Neural progenitor cell (in vitro differentiated cells): ENCODE results near the gene NR1H2. TPM values are rescaled to one million over a fixed set of nuclear protein-coding genes. Genes with fewer than 3 reads are reported as not detected.

Experiments used
- DNase-seq: peaks from one replicate; pipeline ENCODE4 v3.0.0-alpha.2; 2016; ENCODE audit warnings: low spot score
- H2AFZ ChIP-seq: fragments of 200-600 bp; sonication (generic); replicated peaks from 2 replicates; pipeline ENCODE4 v1.6.1; 2016; ENCODE audit warnings: antibody characterized with exemption
- H3F3A ChIP-seq: fragments of 200-600 bp; sonication (generic); 2 replicates; pipeline ENCODE4 v1.6.1; 2016; ENCODE audit warnings: antibody characterized with exemption, low read depth
- H3K27ac ChIP-seq: fragments of 200-600 bp; sonication (generic); 2 replicates; pipeline ENCODE4 v1.5.1; 2016; ENCODE audit warnings: mild to moderate bottlenecking
- H3K27me3 ChIP-seq: fragments of 200-600 bp; sonication (generic); 2 replicates; pipeline ENCODE4 v1.6.1; 2016; ENCODE audit warnings: mild to moderate bottlenecking, moderate library complexity
- H3K36me3 ChIP-seq: fragments of 200-600 bp; sonication (generic); 2 replicates; pipeline ENCODE4 v1.5.1; 2016
- H3K4me1 ChIP-seq: fragments of 200-600 bp; sonication (generic); 2 replicates; pipeline ENCODE4 v1.6.1; 2016; ENCODE audit warnings: mixed run types
- H3K4me2 ChIP-seq: fragments of 200-600 bp; sonication (generic); 2 replicates; pipeline ENCODE4 v1.6.1; 2016
- H3K4me3 ChIP-seq: fragments of 200-600 bp; sonication (generic); 2 replicates; pipeline ENCODE4 v1.5.1; 2016
- H3K79me2 ChIP-seq: fragments of 200-600 bp; sonication (generic); 2 replicates; pipeline ENCODE4 v1.6.1; 2016; ENCODE audit warnings: low read depth
- H3K9ac ChIP-seq: fragments of 200-600 bp; sonication (generic); 2 replicates; pipeline ENCODE4 v1.6.1; 2016
- H3K9me3 ChIP-seq: fragments of 200-600 bp; sonication (generic); 2 replicates; pipeline ENCODE4 v1.5.1; 2016; ENCODE audit warnings: low read depth
- H4K20me1 ChIP-seq: fragments of 200-600 bp; sonication (generic); 2 replicates; pipeline ENCODE4 v1.6.1; 2016; ENCODE audit warnings: low read depth
- H3K27ac Mint-ChIP-seq: 3 replicates; pipeline ENCODE4 v1.8.0; 2021; ENCODE audit warnings: mixed read lengths
- H3K27me3 Mint-ChIP-seq: 2 replicates; pipeline ENCODE4 v1.8.0; 2022; ENCODE audit warnings: low read depth, mild to moderate bottlenecking, inconsistent platforms, moderate library complexity, mixed read lengths; ENCODE audit not compliant: insufficient read depth
- H3K36me3 Mint-ChIP-seq: 3 replicates; pipeline ENCODE4 v1.8.0; 2021; ENCODE audit warnings: mixed read lengths
- H3K4me1 Mint-ChIP-seq: 3 replicates; pipeline ENCODE4 v1.8.0; 2021; ENCODE audit warnings: mixed read lengths
- H3K4me3 Mint-ChIP-seq: 3 replicates; pipeline ENCODE4 v1.8.0; 2021; ENCODE audit warnings: mild to moderate bottlenecking, moderate library complexity, mixed read lengths
- H3K9me3 Mint-ChIP-seq: 3 replicates; pipeline ENCODE4 v1.8.0; 2020; ENCODE audit warnings: mixed read lengths
- EZH2 ChIP-seq: fragments of 200-600 bp; sonication (generic); IDR thresholded peaks from 2 replicates; pipeline ENCODE4 v1.6.1; 2017; ENCODE audit warnings: antibody characterized with exemption, mild to moderate bottlenecking, moderate library complexity
- EZH2phosphoT487 ChIP-seq: fragments of 200-600 bp; sonication (generic); IDR thresholded peaks from 2 replicates; pipeline ENCODE4 v1.6.1; 2017; ENCODE audit warnings: antibody characterized with exemption
- total RNA-seq: library from RNA; depleted of rRNA; stranded (reverse); fragments of >200 nt; gene quantifications from 2 replicates; pipeline ENCODE4 v1.2.3, GENCODE V29; 2015; ENCODE audit warnings: low replicate concordance
- TF ChIP-seq, protein P1 (sequence below): fragments of 200-600 bp; sonication (generic); IDR thresholded peaks from 2 replicates; pipeline ENCODE4 v1.5.1; 2017; ENCODE audit warnings: antibody characterized with exemption, mild to moderate bottlenecking

NR1H2 gene
- total RNA-seq, 1 donor from 2014 or later = 25.4 TPM

DNA sequence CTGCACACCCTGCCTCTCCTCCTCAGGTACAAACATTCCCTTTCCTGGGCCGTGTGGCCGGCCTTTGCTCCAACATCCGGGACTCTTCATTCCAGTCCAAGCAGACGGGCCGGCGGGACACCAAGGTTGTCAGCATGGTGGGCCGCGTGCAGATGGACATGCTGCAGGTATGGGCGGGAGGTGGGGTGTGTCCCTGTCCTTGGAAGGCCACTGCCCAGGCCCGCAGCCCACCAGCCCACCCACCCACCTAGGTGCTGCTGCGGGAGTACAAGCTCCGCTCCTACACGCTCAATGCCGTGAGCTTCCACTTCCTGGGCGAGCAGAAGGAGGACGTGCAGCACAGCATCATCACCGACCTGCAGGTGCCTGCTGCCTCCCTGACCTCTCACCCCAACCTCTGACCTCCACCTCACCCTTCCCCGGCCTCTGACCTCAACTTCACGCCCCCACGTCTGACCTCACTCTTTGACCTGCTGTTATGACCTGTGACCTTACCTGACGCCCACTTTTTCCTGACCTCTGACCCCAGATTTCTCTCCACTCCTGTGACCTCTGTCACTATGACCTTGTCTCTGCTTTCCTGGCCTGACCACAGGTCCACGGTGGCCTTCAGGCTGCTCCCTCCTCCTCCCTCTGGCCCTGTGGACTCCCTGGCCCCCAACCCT lies 30.0 kb downstream of the NR1H2 start:
- no peaks in the 10 kb centered on the region for H3K36me3 ChIP-seq
- H3K9me3 ChIP-seq = no peaks in the 10 kb centered on the region
- peaks cover 2% of the 10 kb centered on the region for H3K27me3 Mint-ChIP-seq
- H3F3A ChIP-seq = no peaks in the 10 kb centered on the region
- no peak overlapping the region for H3K4me3 ChIP-seq
- no peaks in the 10 kb centered on the region for H4K20me1 ChIP-seq
- H3K27ac Mint-ChIP-seq = peak overlapping the region; percentile 21
- no peak overlapping the region for H3K9ac ChIP-seq
- H2AFZ ChIP-seq = no peak overlapping the region
- H3K4me2 ChIP-seq = no peak overlapping the region
- H3K27ac ChIP-seq = no peak overlapping the region
- no peaks in the 10 kb centered on the region for H3K27me3 ChIP-seq
- no peak overlapping the region for H3K4me3 Mint-ChIP-seq
- H3K79me2 ChIP-seq = no peaks in the 10 kb centered on the region
- no peak for DNase-seq
- H3K4me1 ChIP-seq = no peaks in the 10 kb centered on the region
- H3K9me3 Mint-ChIP-seq = no peaks in the 10 kb centered on the region
- peaks cover 13% of the 10 kb centered on the region for H3K36me3 Mint-ChIP-seq
- TF ChIP-seq EZH2 (no peak), EZH2phosphoT487 (no peak)
- TF ChIP-seq, protein P1, sequence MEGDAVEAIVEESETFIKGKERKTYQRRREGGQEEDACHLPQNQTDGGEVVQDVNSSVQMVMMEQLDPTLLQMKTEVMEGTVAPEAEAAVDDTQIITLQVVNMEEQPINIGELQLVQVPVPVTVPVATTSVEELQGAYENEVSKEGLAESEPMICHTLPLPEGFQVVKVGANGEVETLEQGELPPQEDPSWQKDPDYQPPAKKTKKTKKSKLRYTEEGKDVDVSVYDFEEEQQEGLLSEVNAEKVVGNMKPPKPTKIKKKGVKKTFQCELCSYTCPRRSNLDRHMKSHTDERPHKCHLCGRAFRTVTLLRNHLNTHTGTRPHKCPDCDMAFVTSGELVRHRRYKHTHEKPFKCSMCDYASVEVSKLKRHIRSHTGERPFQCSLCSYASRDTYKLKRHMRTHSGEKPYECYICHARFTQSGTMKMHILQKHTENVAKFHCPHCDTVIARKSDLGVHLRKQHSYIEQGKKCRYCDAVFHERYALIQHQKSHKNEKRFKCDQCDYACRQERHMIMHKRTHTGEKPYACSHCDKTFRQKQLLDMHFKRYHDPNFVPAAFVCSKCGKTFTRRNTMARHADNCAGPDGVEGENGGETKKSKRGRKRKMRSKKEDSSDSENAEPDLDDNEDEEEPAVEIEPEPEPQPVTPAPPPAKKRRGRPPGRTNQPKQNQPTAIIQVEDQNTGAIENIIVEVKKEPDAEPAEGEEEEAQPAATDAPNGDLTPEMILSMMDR = no peak
- H3K4me1 Mint-ChIP-seq = no peaks in the 10 kb centered on the region

DNA sequence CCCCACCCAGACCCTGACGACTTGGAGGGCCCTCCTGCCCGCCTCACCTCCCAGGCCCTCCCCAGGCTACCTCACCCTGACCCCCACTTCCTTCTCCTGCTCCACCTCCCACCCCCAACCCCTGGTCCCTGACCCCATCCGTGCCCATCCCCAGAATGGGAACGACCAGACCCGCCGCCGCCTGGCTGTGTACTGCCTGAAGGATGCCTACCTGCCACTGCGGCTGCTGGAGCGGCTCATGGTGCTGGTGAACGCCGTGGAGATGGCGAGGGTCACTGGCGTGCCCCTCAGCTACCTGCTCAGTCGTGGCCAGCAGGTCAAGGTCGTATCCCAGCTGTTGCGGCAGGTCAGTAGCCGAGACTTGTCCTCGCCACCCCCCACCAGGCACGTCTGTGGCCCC lies 30.6 kb downstream of the NR1H2 start:
- Histone ChIP-seq H3K36me3 (no peaks in the 10 kb centered on the region), H4K20me1 (no peaks in the 10 kb centered on the region), H3K79me2 (no peaks in the 10 kb centered on the region), H3K4me1 (no peaks in the 10 kb centered on the region), H3K9ac (no peak overlapping the region), H3K4me2 (no peak overlapping the region), H3F3A (no peaks in the 10 kb centered on the region), H2AFZ (no peak overlapping the region), H3K9me3 (no peaks in the 10 kb centered on the region), H3K27ac (no peak overlapping the region), H3K4me3 (no peak overlapping the region), H3K27me3 (no peaks in the 10 kb centered on the region)
- Mint-ChIP-seq H3K27me3 (peaks cover 2% of the 10 kb centered on the region), H3K4me1 (no peaks in the 10 kb centered on the region), H3K27ac (no peak overlapping the region), H3K9me3 (no peaks in the 10 kb centered on the region), H3K4me3 (no peak overlapping the region), H3K36me3 (peaks cover 15% of the 10 kb centered on the region)
- no peak for TF ChIP-seq EZH2
- TF ChIP-seq, protein P1 = no peak
- TF ChIP-seq EZH2phosphoT487 = no peak
- DNase-seq = no peak

DNA sequence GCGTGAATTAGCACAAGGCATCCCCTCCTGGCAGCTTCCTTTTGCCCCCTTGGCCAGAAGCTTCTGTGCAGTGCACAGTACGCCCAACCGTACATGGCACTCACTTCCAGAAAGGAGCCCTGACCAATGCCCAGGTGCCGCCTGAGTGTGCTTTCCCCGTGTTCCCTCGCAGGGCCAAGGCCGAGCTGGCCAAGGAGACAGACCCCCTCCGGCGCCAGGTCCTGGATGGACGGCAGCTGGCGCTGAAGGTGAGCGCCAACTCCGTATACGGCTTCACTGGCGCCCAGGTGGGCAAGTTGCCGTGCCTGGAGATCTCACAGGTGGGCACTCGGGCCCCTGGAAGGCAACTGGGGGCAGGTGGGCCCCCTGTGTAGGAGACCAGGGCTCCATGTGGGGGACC lies 33.1 kb downstream of the NR1H2 start:
- Histone ChIP-seq H3K9ac (no peak overlapping the region), H4K20me1 (peaks cover 5% of the 10 kb centered on the region), H3K36me3 (no peaks in the 10 kb centered on the region), H3K79me2 (no peaks in the 10 kb centered on the region), H3K9me3 (no peaks in the 10 kb centered on the region), H3K4me2 (no peak overlapping the region), H3K27me3 (no peaks in the 10 kb centered on the region), H2AFZ (no peak overlapping the region), H3F3A (peaks cover 10% of the 10 kb centered on the region), H3K27ac (no peak overlapping the region), H3K4me3 (no peak overlapping the region), H3K4me1 (no peaks in the 10 kb centered on the region)
- peaks cover 4% of the 10 kb centered on the region for H3K27me3 Mint-ChIP-seq
- TF ChIP-seq EZH2phosphoT487 = no peak
- TF ChIP-seq, protein P1 = no peak
- TF ChIP-seq EZH2 = no peak
- DNase-seq = no peak
- peaks cover 11% of the 10 kb centered on the region for H3K36me3 Mint-ChIP-seq
- no peak overlapping the region for H3K27ac Mint-ChIP-seq
- H3K4me3 Mint-ChIP-seq = no peak overlapping the region
- no peaks in the 10 kb centered on the region for H3K9me3 Mint-ChIP-seq
- peaks cover under 1% of the 10 kb centered on the region for H3K4me1 Mint-ChIP-seq
